ENCODE data around the gene WRAP73.

WRAP73 gene

GRCh38 chr1:3630161-3630611, 19.7 kb downstream of the WRAP73 start:
- TF ChIP-seq CTCF (IDR thresholded peaks at IDR 0.05) = no peak
- H3K4me3 Mint-ChIP-seq = no peak overlapping the region
- no peak overlapping the region for H3K27ac Mint-ChIP-seq

GRCh38 chr1:3629561-3630160, 20.2 kb downstream of the WRAP73 start:
- Mint-ChIP-seq H3K9me3 (no peaks in the 10 kb centered on the region), H3K27ac (no peak overlapping the region), H3K36me3 (ENCODE audit: low read depth) (peaks cover 6% of the 10 kb centered on the region), H3K27me3 (ENCODE audit: low read depth, poor library complexity) (peaks cover 3% of the 10 kb centered on the region), H3K4me3 (no peak overlapping the region), H3K4me1 (peaks cover 9% of the 10 kb centered on the region)
- TF ChIP-seq CTCF (IDR thresholded peaks at IDR 0.05) = no peak
- DNase-seq = no peak

More at GRCh38 chr1:3630161-3630611, 19.7 kb downstream of the WRAP73 start:
- H3K36me3 Mint-ChIP-seq (ENCODE audit: low read depth) = peaks cover 7% of the 10 kb centered on the region
- DNase-seq = no peak
- peaks cover 9% of the 10 kb centered on the region for H3K4me1 Mint-ChIP-seq
- H3K27me3 Mint-ChIP-seq (ENCODE audit: low read depth, poor library complexity) = peaks cover 4% of the 10 kb centered on the region
- no peaks in the 10 kb centered on the region for H3K9me3 Mint-ChIP-seq

GRCh38 chr1:3628445-3628844, 21.5 kb downstream of the WRAP73 start:
- DNase-seq = no peak
- H3K27ac Mint-ChIP-seq = no peak overlapping the region
- peaks cover 6% of the 10 kb centered on the region for H3K36me3 Mint-ChIP-seq (ENCODE audit: low read depth)
- H3K9me3 Mint-ChIP-seq = no peaks in the 10 kb centered on the region
- TF ChIP-seq CTCF (IDR thresholded peaks at IDR 0.05) = no peak
- peaks cover 16% of the 10 kb centered on the region for H3K4me1 Mint-ChIP-seq
- H3K27me3 Mint-ChIP-seq (ENCODE audit: low read depth, poor library complexity) = peaks cover 7% of the 10 kb centered on the region
- no peak overlapping the region for H3K4me3 Mint-ChIP-seq

GRCh38 chr1:3627515-3628253, 22.2 kb downstream of the WRAP73 start:
- no peak for DNase-seq
- Mint-ChIP-seq H3K4me3 (no peak overlapping the region), H3K4me1 (peaks cover 24% of the 10 kb centered on the region), H3K36me3 (ENCODE audit: low read depth) (peaks cover 6% of the 10 kb centered on the region), H3K27me3 (ENCODE audit: low read depth, poor library complexity) (peaks cover 15% of the 10 kb centered on the region), H3K9me3 (no peaks in the 10 kb centered on the region), H3K27ac (no peak overlapping the region)
- TF ChIP-seq CTCF (IDR thresholded peaks at IDR 0.05) = no peak

GRCh38 chr1:3626025-3626424, 23.9 kb downstream of the WRAP73 start:
- Mint-ChIP-seq H3K27ac (no peak overlapping the region), H3K4me3 (peak overlapping the region; percentile 91), H3K27me3 (ENCODE audit: low read depth, poor library complexity) (peaks cover 30% of the 10 kb centered on the region), H3K36me3 (ENCODE audit: low read depth) (peaks cover 6% of the 10 kb centered on the region), H3K4me1 (peaks cover 27% of the 10 kb centered on the region), H3K9me3 (no peaks in the 10 kb centered on the region)
- no peak for TF ChIP-seq CTCF (IDR thresholded peaks at IDR 0.05)
- DNase-seq = no peak

Measured in nephron progenitor cell (in vitro differentiated cells).